Fibroblast of skin of abdomen (primary cell): ENCODE results near the gene RTEL1.
A peak's percentile ranks its signal among the peaks of the same experiment; 100 is the strongest.
"Not testable (repeated sequence)": the region's sequence is repeated elsewhere in the genome, so short reads cannot be mapped to it uniquely, and the experiment has no call there.

Experiments used
- DNase-seq: peaks from one replicate; pipeline ENCODE4 v3.0.0-alpha.2; 2013

RTEL1 gene

GRCh38 chr20:63668351-63668750, 10.2 kb downstream of the RTEL1 start:
- DNase-seq, result no peak

DNA sequence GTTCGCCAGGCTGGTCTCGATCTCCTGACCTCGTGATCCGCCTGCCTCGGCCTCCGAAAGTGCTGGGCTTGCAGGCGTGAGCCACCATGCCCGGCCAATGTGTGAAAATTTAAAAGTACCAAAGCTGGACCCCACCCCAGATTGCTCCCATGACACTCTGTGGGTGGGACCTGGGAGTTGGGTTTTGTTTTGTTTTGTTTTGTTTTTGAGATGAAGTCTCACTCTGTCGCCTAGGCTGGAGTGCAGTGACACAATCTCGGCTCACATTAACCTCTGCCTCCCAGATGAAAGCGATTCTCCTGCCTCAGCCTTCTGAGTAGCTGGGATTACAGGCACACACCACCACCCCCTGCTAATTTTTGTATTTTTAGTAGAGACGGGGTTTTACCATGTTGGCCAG, 13.6 kb downstream of the RTEL1 start:
- not testable (repeated sequence) for DNase-seq

- DNase-seq, result no peak
These were observed 14.6 kb downstream of the RTEL1 start for GRCh38 chr20:63672666-63673065.

GRCh38 chr20:63673951-63674350, 15.8 kb downstream of the RTEL1 start:
- DNase-seq, result no peak

DNA sequence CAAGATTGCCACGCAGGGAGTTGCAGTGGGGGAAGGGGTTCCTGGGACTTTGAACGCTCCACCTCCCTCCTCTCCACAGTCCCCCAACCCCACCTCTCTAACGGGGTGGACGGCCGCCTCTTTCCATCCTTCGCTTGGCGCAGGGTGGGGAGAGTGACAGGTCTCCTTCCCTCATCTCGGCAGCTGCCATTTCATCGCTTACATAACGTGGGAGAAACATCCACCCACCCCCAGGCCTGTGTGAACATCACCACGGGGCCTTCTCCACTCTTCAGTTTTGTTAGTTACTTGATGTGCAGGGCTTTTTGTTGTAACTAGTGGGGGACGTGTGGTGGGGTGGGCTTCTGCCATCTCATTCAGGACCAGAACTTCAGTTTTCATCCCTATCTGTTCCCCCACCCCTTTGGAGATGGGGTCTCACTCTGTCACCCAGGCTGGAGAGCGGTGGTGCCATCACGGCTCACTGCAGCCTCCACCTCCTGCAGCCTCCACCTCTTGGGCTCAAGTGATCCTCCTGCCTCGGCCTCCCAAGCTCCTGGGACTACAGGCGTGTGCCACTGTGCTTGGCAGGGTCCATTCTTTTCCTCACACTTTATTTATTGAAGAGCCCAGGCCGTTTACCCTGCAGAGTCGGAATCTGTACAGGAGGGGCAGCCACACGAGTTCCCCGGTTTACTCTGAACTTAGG, 17.7 kb downstream of the RTEL1 start:
- no peak for DNase-seq

- DNase-seq, result no peak
These were observed 20.0 kb downstream of the RTEL1 start for GRCh38 chr20:63678071-63678470.

GRCh38 chr20:63678667-63679465, 20.8 kb downstream of the RTEL1 start:
- DNase-seq, result no peak

GRCh38 chr20:63679799-63680305, 21.7 kb downstream of the RTEL1 start:
- DNase-seq, result no peak

GRCh38 chr20:63680427-63680826, 22.3 kb downstream of the RTEL1 start:
- no peak for DNase-seq

- no peak for DNase-seq
These were observed 22.9 kb downstream of the RTEL1 start for GRCh38 chr20:63680857-63681608.

- no peak for DNase-seq
These were observed 23.6 kb downstream of the RTEL1 start for GRCh38 chr20:63681609-63682142.

DNA sequence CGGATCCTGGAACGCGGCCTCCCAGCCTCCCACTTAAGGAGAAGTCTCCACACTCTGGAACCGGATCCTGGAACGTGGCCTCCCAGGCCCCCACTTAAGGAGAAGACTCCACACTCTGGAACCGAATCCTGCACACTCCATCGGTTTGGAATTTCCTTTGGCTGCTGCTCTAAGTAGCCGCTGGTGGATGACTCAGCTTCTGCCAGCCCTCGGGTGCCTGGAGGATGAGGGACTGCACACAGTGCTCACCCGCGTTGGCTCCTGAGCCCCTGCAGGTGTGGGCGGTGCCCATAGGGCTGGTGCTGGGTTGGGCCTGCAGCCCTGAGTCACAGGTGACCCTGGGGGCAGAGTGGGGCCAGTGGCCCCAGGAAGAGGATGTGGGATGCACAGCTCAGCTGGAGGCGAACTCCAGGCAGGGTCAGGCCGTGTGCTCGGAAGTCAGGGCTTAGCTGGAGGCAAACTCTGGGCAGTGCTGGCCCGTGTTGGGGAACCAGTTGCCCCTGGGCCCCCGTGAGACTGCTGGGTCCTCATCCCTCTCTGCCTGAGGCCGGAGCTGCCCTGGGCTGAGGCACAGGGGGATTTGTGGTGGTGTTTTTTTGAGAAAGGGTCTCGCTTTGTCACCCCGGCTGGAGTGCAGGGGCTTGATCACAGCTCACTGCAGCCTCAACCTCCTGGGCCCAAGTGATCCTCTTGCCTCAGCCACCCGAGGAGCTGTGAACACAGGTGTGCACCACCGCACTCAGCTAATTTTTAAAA, 24.4 kb downstream of the RTEL1 start:
- peak; percentile 96 for DNase-seq

DNA sequence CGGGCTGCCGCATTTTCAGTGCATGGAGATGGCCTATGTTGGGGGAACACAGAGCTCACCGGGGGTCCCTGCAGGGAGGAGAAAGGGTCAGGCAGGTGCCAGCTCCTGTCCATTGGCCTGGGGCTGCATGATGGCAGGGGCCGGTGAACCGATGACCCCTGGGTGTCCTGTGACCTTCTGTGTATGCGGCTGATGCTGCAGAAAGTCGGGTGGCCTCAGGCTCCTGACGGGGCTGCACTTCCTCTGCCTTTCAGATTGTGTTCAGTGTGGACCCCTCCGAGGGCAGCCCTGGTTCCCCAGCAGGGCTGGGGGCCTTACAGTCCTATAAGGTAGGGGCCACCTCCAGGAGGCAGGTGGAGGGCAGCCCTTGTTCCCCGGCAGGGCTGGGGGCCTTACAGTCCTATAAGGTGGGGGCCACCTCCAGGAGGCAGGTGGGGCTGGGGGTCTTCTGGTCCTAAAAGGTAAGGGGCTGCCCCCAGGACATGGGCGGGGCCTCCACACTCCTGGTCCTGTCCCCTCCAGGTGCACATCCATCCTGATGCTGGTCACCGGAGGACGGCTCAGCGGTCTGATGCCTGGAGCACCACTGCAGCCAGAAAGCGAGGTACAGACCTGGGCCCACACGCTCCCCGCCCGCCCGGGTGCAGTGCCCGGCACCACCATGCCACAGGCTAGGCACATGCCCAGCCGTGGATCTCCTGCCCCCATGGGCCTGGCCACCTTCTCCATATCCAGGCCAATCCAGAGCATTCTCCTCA, 27.3 kb downstream of the RTEL1 start:
- no peak for DNase-seq

DNA sequence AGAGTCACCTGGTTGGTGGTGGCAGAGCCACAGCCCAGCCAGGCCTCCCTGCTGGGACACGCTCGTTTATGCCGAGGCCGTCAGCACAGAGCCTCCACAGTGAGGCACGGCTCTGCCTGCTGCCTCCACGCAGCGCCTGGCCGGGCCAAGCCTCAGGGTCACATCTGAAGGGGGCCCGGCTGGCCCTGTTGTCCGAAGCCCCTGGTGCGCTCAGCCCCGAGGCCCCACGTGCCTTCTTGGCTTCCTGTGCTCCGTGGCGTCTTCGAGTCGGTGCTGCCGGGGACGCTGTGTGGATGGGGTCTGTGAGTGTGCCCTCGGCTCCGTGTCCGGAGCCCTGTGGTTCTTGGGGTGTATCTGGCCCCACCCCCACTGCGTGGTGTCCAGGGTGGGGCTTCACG, 28.0 kb downstream of the RTEL1 start:
- DNase-seq, result no peak

DNA sequence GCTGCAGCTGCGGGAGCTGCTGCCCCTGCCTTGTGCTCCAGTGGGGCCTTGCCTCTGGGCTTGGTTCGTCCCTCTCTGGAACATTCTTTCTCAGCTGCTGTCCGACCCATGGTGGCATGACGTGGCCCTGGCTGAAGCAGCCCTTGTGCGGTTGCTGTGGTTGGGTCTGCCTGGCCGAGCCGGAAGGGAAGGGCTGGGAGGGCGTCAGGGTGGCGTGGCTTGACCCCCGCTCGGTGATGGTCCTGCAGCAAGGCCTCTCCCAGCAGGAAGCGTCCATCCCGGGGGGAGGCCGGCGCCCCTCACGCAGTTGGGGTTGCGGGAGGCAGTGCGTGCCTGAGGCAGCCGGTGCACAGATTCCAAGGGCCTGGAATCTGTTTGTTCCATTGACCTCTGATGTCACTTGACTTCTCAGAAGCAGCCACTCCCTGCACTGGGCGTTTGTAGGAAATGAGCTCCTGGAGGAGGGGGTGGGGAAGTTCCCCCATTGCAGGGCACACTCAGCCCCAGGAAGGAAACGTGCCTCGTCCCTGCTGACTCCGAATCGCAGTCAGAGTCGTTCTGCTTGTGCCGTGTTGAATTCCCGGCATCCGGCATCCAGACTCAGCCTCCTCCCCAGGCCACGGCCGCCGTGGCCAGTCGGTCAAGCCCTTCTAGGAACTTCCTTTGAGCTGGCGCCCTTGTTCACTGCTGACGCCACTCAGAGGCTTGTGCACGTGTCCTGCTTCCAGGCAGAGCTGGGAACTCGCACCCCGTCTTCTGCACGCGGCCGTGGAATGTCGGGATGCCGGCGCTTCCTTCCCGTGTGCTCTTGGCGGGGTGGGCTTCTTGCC, 28.6 kb downstream of the RTEL1 start:
- peak; percentile 63 for DNase-seq

DNA sequence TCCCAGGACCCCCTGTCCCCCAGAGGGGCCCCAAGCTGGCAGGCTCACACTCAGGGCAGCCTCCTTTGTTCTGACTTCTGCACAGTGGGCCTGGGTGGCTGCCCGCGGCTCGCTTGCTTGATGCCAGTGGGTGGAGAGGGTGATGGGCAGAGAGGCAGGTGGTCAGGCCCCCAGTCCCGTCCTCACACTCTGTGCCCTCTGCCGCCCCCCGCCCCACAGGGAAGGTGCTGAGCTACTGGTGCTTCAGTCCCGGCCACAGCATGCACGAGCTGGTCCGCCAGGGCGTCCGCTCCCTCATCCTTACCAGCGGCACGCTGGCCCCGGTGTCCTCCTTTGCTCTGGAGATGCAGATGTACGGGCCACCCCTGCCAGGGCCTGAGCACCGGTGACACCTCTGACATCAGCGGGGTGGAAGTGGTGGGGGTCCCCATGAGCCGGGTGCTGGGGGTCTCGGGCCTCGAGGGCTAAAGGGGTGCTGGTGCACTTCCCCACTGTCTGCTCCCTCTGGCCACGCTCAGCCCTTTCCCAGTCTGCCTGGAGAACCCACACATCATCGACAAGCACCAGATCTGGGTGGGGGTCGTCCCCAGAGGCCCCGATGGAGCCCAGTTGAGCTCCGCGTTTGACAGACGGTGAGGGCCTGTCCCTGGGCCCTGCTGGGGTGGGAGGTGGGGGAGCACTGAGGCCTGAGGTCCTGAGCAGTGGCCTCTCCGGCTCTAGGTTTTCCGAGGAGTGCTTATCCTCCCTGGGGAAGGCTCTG, 29.5 kb downstream of the RTEL1 start:
- no peak for DNase-seq

DNA sequence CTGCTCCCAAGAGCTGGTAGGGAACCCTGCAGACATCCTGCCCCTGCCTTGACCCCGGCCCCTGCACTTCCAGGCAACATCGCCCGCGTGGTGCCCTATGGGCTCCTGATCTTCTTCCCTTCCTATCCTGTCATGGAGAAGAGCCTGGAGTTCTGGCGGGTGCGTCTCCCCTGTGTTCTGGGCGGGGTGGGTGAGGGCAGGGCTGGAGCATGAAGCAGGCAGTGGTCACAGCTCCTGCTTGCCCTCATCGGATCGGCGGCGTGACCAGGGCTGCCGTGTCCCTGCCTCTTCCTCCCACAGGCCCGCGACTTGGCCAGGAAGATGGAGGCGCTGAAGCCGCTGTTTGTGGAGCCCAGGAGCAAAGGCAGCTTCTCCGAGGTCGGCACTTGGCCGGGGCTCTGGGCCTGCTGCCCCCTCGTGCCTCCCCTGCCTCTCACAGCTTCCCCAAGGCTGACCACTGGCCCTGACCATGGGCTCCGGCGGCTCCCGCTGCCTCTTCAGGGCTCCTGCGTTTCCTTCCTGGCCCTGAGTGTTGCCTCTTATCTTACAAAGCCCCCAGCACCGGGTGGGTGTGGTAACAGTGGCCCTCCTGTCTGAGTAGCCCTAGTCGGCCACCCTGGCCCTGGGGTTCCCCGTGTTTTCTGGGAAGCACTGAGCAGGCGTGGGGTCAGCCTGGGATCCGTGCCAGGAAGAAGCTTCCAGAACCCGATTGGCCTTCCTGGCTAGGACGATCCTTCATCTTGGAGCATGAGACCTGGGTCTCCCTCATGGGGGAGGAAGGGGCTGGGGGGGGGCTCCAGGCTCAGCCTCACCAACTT, 30.3 kb downstream of the RTEL1 start:
- DNase-seq, result no peak
